IMR-90 (cell line): ENCODE results near the gene LAMP5. TPM values are rescaled to one million over a fixed set of nuclear protein-coding genes. Genes with fewer than 3 reads are reported as not detected.
A peak's percentile ranks its signal among the peaks of the same experiment; 100 is the strongest.

Source experiments
- ATAC-seq: fragments of 200-7000 bp; cut with Tn5 transposase; 2 replicates; pipeline ENCODE4 v1.9.1; 2020; ENCODE audit warnings: low read depth, mild to moderate bottlenecking, moderate library complexity
- BruUV-seq: library from RNA; stranded (reverse); fragments of 400-500 nt; replicated peaks from 2 replicates; lab custom pipeline; 2021; lab: Mats Ljungman, UMichigan
- CTCF ChIA-PET: fragments of 300-600 bp; formaldehyde crosslinking; extraction: SDS; loops from one replicate; lab custom pipeline; 2021; ENCODE audit warnings: antibody characterized with exemption; lab: Yijun Ruan, JAX
- POLR2A ChIA-PET: fragments of 300-600 bp; sonication (Branson Sonifier 250); formaldehyde crosslinking; loops from one replicate; lab custom pipeline; 2022; ENCODE audit warnings: antibody characterized with exemption; ENCODE audit not compliant: unreplicated experiment; lab: Charles Lee
- DNase-seq: peaks from one replicate; pipeline ENCODE4 v3.0.0; 2013
- H2AFZ ChIP-seq: replicated peaks from 2 replicates; pipeline ENCODE3; 2013; ENCODE audit warnings: low read length, mild to moderate bottlenecking; ENCODE audit not compliant: poor library complexity
- H2AK5ac ChIP-seq: 2 replicates; pipeline ENCODE4 v1.6.1; 2013; ENCODE audit warnings: low read depth, low read length, inconsistent platforms
- H2AK9ac ChIP-seq: replicated peaks from 2 replicates; pipeline ENCODE3; 2013; ENCODE audit warnings: mild to moderate bottlenecking, low read depth, low read length, moderate library complexity; ENCODE audit not compliant: poor library complexity
- H2BK120ac ChIP-seq: 2 replicates; pipeline ENCODE4 v1.6.1; 2013; ENCODE audit warnings: low read depth, low read length, inconsistent platforms
- H2BK15ac ChIP-seq: 3 replicates; pipeline ENCODE4 v1.6.1; 2013; ENCODE audit warnings: low read depth, low read length, inconsistent platforms
- H2BK20ac ChIP-seq: 2 replicates; pipeline ENCODE4 v1.6.1; 2013; ENCODE audit warnings: low read depth, mild to moderate bottlenecking, inconsistent platforms, low read length, moderate library complexity
- H2BK5ac ChIP-seq: 2 replicates; pipeline ENCODE4 v1.6.1; 2013; ENCODE audit warnings: mild to moderate bottlenecking, low read depth, low read length, inconsistent platforms; ENCODE audit not compliant: poor library complexity, severe bottlenecking
- H3K14ac ChIP-seq: replicated peaks from 2 replicates; pipeline ENCODE4 v1.6.1; 2013; ENCODE audit warnings: low read depth, low read length, inconsistent platforms
- H3K18ac ChIP-seq: 2 replicates; pipeline ENCODE4 v1.6.1; 2013; ENCODE audit warnings: low read depth, low read length, control low read depth
- H3K23ac ChIP-seq: 2 replicates; pipeline ENCODE4 v1.6.1; 2013; ENCODE audit warnings: low read depth, low read length, inconsistent platforms
- H3K27ac ChIP-seq: 2 replicates; pipeline ENCODE4 v1.5.1; 2013; ENCODE audit warnings: mild to moderate bottlenecking, control low read depth, low read length; ENCODE audit not compliant: insufficient read depth
- H3K27me3 ChIP-seq: 2 replicates; pipeline ENCODE4 v1.6.1; 2013; ENCODE audit warnings: low read length; ENCODE audit not compliant: control insufficient read depth, insufficient read depth
- H3K36me3 ChIP-seq: 2 replicates; pipeline ENCODE4 v1.6.1; 2013; ENCODE audit warnings: low read length, mixed read lengths; ENCODE audit not compliant: control insufficient read depth, insufficient read depth
- H3K4ac ChIP-seq: 2 replicates; pipeline ENCODE4 v1.6.1; 2013; ENCODE audit warnings: low read depth, low read length, inconsistent platforms
- H3K4me1 ChIP-seq: 2 replicates; pipeline ENCODE4 v1.6.1; 2013; ENCODE audit warnings: low read length, mixed read lengths; ENCODE audit not compliant: control insufficient read depth, insufficient read depth
- H3K4me2 ChIP-seq: 2 replicates; pipeline ENCODE4 v1.6.1; 2013; ENCODE audit warnings: low read depth, mild to moderate bottlenecking, control low read depth, low read length, moderate library complexity
- H3K4me3 ChIP-seq: 2 replicates; pipeline ENCODE4 v1.5.1; 2013; ENCODE audit warnings: low read depth, mild to moderate bottlenecking, control low read depth, low read length, moderate library complexity; ENCODE audit not compliant: insufficient read depth
- H3K56ac ChIP-seq: 2 replicates; pipeline ENCODE4 v1.6.1; 2013; ENCODE audit warnings: low read length, inconsistent platforms; ENCODE audit not compliant: insufficient read depth; ENCODE audit errors: extremely low read depth
- H3K79me1 ChIP-seq, 2 experiments: 2 replicates each; pipeline ENCODE4 v1.6.1; 2013; ENCODE audit warnings: low read length in 2 of 2, inconsistent platforms in 1 of 2, low read depth in 1 of 2
- H3K9ac ChIP-seq: 2 replicates; pipeline ENCODE4 v1.6.1; 2013; ENCODE audit warnings: low read depth, low read length, control low read depth
- H3K9me1 ChIP-seq: 2 replicates; pipeline ENCODE4 v1.6.1; 2013; ENCODE audit warnings: low read length, inconsistent platforms; ENCODE audit not compliant: insufficient read depth
- H3K9me3 ChIP-seq: 2 replicates; pipeline ENCODE4 v1.6.1; 2013; ENCODE audit warnings: low read length; ENCODE audit not compliant: control insufficient read depth, insufficient read depth
- H4K20me1 ChIP-seq: 2 replicates; pipeline ENCODE4 v1.6.1; 2013; ENCODE audit warnings: low read length, inconsistent platforms; ENCODE audit not compliant: insufficient read depth
- H4K5ac ChIP-seq: 2 replicates; pipeline ENCODE4 v1.6.1; 2013; ENCODE audit warnings: mild to moderate bottlenecking, low read depth, low read length, control low read depth
- H4K8ac ChIP-seq, 2 experiments: 2 replicates each; pipeline ENCODE4 v1.6.1; 2013; ENCODE audit warnings: low read depth in 2 of 2, low read length in 2 of 2, control low read depth in 1 of 2, inconsistent platforms in 1 of 2
- H4K91ac ChIP-seq: 2 replicates; pipeline ENCODE4 v1.6.1; 2013; ENCODE audit warnings: low read depth, low read length, inconsistent platforms; ENCODE audit not compliant: insufficient read depth
- BHLHE40 ChIP-seq: fragments of 150-350 bp; IDR thresholded peaks from 2 replicates; pipeline ENCODE4 v1.6.1; 2016; ENCODE audit warnings: mild to moderate bottlenecking, low read depth, low read length
- CTCF ChIP-seq: conservative IDR thresholded peaks from 2 replicates; pipeline ENCODE4 v1.5.1; 2012; ENCODE audit warnings: mild to moderate bottlenecking, low read depth, low read length, improper control_type of control experiment
- MAFK ChIP-seq: IDR thresholded peaks from 2 replicates; pipeline ENCODE4 v1.6.1; 2012; ENCODE audit warnings: low read depth, low read length, improper control_type of control experiment
- MXI1 ChIP-seq: IDR thresholded peaks from 2 replicates; pipeline ENCODE4 v1.6.1; 2012; ENCODE audit warnings: low read depth, mild to moderate bottlenecking, low read length, moderate library complexity, borderline replicate concordance
- NFE2L2 ChIP-seq: fragments of 150-350 bp; IDR thresholded peaks from 2 replicates; pipeline ENCODE4 v1.6.1; 2016; ENCODE audit warnings: low read depth, mild to moderate bottlenecking, low read length
- RAD21 ChIP-seq: IDR thresholded peaks from 2 replicates; pipeline ENCODE4 v1.6.1; 2012; ENCODE audit warnings: low read length, improper control_type of control experiment
- RFX5 ChIP-seq: IDR thresholded peaks from 2 replicates; pipeline ENCODE4 v1.8.0; 2012; ENCODE audit warnings: low read depth, mild to moderate bottlenecking, low read length, moderate library complexity
- USF2 ChIP-seq: fragments of 150-350 bp; IDR thresholded peaks from 2 replicates; pipeline ENCODE4 v1.6.1; 2017; ENCODE audit warnings: mild to moderate bottlenecking, antibody characterized with exemption, low read length, low read depth
- WGBS, 2 experiments: methylation state at CpG; one replicate each; pipeline versions ENCODE4 v1.1.5 to v1.1.7; 2013; ENCODE audit warnings: missing lambda C conversion rate in 2 of 2; ENCODE audit not compliant: insufficient read length in 1 of 2; ENCODE audit errors: extremely low coverage in 2 of 2; 5-methylcytosine and 5-hydroxymethylcytosine counted together
- dilution Hi-C: fragments of 300-500 bp; cut with HindIII; formaldehyde crosslinking; loops from one replicate; pipeline ENCODE4 v1.14.3; 2018; ENCODE audit warnings: low sequenced_read_pairs; ENCODE audit not compliant: unreplicated experiment
- in situ Hi-C: fragments of 300-500 bp; cut with MboI; formaldehyde crosslinking; loops from 3 replicates; pipeline ENCODE4 v1.14.3; 2019; ENCODE audit warnings: low sequenced_read_pairs, inconsistent platforms, mixed read lengths
- intact Hi-C: fragments of 100-400 bp; cut with micrococcal nuclease; formaldehyde crosslinking; loops from 2 replicates; pipeline ENCODE4 v1.10.0; 2022
- polyA plus RNA-seq, 3 experiments: library from polyadenylated mRNA; depleted of rRNA; stranded (reverse); fragments of >200 nt; gene quantifications; 2 replicates each; pipeline ENCODE4 v1.2.3, GENCODE V29; 2012; ENCODE audit warnings: low replicate concordance in 1 of 3
- total RNA-seq: library from RNA; depleted of rRNA; stranded (reverse); fragments of >200 nt; gene quantifications from 2 replicates; pipeline ENCODE4 v1.2.3, GENCODE V29; 2012

The LAMP5 gene
- total and polyA plus RNA-seq, 2 of the 4 experiments (the other 2 are of a cell fraction): not detected

- no peaks in the 10 kb centered on the region for H3K79me1 ChIP-seq
- POLR2A ChIA-PET: interaction anchor here (0.6 kb wide), 1 partner anchor 931 kb away, joined by 4 read pairs; the partner anchor contains the start of gene SLX4IP
- DNase-seq: peak; percentile 45
- H3K23ac ChIP-seq: no peak overlapping the region
- H3K14ac ChIP-seq: no peak overlapping the region
- H3K27me3 ChIP-seq: peaks cover 49% of the 10 kb centered on the region
- ATAC-seq: peak; percentile 44; the same call in 1 of the 2 replicates
- intact Hi-C loops: no loop called here
- no peak overlapping the region for H2AK9ac ChIP-seq
- no peak overlapping the region for H3K4me2 ChIP-seq
- CTCF ChIA-PET: interaction anchor here (0.7 to 1.2 kb wide), 3 partner anchors 16 to 1235 kb away, joined by 4 to 7 read pairs (median 4); no protein-coding TSS in a partner anchor
- H2BK120ac ChIP-seq: no peak overlapping the region
- H3K27ac ChIP-seq: no peak overlapping the region
- H3K18ac ChIP-seq: no peak overlapping the region
- H3K9me3 ChIP-seq: peaks cover 5% of the 10 kb centered on the region; the same call in 1 of the 2 replicates
- H3K4me3 ChIP-seq: no peak overlapping the region
- H3K4ac ChIP-seq: no peak overlapping the region
- no peaks in the 10 kb centered on the region for H3K9me1 ChIP-seq
- no peaks in the 10 kb centered on the region for H3K4me1 ChIP-seq
- H2AK5ac ChIP-seq: no peak overlapping the region
- H4K20me1 ChIP-seq: no peaks in the 10 kb centered on the region; the same call in 1 of the 2 replicates
- H4K91ac ChIP-seq: no peak overlapping the region
- no TSS peak for BruUV-seq
- no peak overlapping the region for H3K9ac ChIP-seq
- no peak overlapping the region for H2BK5ac ChIP-seq
- no peaks in the 10 kb centered on the region for H3K36me3 ChIP-seq
- in situ Hi-C loops: no loop called here
- H2BK20ac ChIP-seq: no peak overlapping the region
- no peak overlapping the region for H2BK15ac ChIP-seq
- TF ChIP-seq BHLHE40 (no peak), USF2 (no peak), MXI1 (no peak), CTCF (0 out of 2 replicates have a peak, but pooled peaks have one; percentile 17), RFX5 (no peak), RAD21 (peak; percentile 9; the same call in 1 of the 2 replicates), MAFK (no peak), NFE2L2 (no peak)
- H4K8ac ChIP-seq: no peak overlapping the region
- dilution Hi-C loops: no loop called here
- WGBS, 2 experiments: no CpG with 5 or more reads among the region's 9 CpGs
- no peak overlapping the region for H2AFZ ChIP-seq
- no peak overlapping the region for H3K56ac ChIP-seq
- no peak overlapping the region for H4K5ac ChIP-seq
Measured at GRCh38 chr20:9503526-9504245, 10.7 kb upstream of the LAMP5 start.
